ENCODE data around the gene PYROXD2.

PYROXD2 gene

DNA sequence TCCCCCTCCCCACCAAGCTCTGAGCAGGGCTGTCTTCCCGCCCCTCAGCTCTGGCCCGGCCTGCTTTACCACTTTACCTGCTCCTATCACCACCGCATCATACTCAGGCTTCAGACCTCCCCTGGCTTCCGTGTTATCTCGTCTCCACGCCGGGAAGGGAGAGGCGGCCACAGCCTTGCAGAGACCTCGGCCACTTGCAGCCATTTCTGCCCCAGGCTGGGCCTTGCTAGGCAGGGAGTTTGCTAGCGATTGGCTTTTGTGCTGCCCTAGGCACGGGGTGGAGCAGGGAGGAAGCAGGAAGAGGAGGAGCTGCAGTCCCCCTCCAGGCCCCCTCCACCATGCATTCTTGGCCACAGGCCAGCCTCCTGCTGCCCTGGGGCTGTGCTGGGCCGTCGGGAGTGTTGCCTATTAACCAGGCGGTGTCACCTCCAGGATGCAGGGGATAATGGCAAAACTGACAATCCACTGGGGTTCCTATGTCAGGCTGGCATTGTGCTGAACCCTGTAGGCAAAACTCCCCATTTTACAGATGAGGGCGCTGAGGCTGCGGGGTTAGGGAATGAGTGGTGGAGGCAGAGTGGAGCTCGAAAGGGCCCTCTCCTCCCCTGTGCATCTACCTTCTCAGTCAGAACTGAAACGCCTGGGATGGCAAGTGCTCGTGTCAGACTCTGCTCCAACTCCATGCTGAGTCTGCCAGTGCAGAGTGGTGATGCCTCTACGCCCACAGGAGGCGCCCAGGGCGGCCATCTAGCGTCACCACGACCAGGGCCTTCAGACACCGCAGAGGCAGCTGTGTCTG lies at the start of gene PYROXD2:
Gene PYROXD2 (minus strand): TSS at position 251 of the 799 bp plus-strand sequence. CDS start 47 bp downstream, at position 204.
- peak; percentile 67 for DNase-seq

DNA sequence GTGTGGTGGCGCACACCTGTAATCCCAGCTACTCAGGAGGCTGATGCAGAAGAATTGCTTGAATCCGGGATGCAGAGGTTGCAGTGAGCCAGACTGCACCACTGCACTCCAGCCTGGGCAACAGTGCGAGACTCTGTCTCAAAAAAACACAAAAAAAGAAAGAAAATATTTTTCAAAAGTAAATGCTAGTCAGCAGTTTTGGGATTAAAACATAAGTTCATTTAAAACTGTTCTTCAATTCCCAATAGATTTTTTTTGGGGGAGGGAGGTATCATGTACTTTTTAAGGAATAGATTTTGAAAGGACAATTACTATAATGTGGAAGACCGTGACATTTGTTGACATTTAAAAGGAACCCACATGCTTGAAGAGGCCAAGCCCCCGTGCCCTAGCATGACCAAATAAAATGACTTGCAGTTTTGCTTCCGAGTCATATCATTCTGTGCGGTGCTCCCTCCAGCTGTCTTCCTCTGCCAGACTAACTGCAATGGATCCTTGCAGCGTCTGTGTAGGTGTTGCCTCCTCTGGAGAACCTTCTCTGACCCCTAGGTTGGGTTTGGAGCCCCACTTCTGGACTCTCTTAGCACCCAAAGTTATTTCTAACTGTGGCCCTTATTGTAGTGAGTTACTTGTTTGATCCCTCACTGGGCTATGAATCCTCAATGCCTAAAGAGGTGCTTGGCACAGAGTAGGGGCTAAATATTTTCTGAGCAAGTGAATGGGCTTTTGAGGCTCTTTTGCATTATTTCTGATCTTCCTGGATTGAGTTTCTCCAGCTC lies 49.2 kb upstream of the PYROXD2 start:
- no peak for DNase-seq

DNA sequence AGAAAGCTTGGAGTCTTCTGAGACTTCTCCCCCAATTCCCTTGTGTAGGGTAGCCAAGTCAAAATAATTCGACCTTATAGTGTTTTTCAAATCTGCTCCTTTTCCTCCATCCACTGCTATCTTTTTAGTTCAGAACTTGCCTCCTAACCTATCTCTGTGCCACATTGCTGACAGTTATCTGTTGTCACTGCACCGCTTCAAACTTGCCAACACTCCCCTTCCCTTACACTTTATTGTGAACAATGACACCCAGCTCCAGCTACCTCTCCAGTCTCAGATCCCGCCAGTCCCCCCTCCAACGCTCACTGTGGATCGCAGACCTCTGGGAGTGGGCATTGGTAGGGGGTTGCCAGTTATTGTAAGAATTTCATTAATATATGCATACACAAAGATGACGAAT lies 48.0 kb upstream of the PYROXD2 start:
- no peak for DNase-seq

DNA sequence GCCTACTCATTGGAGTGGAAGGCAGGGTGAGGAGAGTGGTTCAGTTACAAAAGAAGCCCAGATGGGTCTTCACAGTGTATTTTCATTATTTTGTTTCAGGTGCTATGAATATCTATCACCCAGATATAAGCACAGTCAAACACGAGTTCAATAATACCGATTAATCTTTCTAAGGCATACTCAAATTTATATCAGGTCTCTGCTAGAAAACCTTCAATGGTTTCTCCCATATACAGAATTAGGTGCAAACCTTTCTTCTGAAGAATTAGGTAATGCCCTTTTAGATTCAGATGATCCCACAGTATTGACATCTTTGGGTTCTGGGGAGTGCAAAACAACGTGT lies 46.5 kb upstream of the PYROXD2 start:
- no peak for DNase-seq

DNA sequence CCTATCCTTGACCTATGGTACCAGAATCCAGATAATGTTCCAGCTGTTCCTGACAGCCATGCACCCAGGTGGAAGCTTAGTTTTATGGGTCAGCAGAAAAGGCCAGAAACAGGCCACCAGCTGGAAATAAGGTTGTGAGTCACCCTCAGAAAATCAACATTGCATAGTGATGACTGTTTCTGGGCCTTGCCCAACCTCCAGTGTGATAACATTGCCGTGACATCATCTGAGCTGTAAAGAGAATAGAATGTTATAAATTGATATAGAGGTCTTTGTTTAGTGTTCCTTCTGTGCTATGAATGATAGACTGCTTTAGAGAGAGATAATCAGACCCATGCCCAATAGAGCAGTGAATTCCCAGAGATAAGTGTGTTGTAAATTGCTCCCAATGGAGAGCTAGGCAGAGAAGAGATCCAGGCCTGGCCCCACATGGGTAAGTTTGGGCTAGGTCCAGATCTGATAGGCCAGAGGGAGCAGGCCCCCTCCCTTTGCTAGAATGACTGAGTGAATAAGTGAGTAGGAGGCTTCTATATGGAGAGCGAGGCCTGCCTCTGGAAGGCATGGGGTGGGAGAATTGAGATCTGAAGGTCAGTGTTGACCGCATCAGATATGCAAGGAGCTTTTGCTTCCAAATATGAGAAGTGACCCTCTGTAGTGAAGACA lies 46.0 kb upstream of the PYROXD2 start:
- DNase-seq, result no peak

DNA sequence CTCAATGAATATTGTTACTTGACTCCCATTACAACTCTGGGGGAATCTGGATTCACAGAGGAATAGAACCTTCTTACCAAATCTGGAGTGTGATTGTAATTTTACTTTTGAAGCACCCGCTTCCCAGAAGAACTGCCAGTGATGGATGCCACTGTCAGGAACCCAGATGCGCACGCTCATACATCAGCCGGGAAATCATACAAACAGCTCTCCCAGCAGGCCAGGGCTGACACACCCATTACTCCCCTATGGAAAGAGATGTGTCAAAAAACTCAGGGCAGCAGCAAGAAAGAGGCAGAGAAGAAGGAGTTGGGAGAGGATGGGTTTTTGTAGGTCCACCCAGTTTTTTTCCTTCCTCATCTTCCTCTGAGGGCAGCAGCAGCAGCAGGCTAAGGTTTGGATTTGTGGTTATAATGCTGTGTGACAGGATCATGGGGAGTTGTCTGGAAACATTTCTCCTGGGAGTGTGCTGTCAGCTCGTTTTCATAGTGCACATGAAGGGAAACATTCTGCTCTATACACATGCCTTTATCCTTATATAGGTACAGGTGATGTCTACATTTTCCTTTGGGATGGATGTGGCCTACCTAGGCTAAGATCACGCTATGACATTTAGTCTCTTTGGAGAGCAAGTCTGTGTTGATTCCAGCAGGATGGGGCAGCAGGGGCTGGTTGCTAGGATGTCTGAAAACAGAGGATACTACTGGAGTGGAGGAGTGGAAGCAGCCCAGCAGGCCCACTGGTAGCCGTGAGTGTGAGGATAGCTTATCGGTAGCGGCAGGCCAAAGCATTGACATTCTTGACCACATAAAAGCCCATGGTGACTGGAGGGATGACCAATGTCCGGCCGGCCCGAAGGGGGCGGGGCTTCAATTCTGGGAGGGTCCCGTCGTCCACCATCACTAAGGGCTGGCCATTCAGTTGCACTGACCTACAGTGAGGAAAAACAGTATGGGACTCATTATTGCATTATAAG lies 44.1 kb upstream of the PYROXD2 start:
- no peak for DNase-seq

DNA sequence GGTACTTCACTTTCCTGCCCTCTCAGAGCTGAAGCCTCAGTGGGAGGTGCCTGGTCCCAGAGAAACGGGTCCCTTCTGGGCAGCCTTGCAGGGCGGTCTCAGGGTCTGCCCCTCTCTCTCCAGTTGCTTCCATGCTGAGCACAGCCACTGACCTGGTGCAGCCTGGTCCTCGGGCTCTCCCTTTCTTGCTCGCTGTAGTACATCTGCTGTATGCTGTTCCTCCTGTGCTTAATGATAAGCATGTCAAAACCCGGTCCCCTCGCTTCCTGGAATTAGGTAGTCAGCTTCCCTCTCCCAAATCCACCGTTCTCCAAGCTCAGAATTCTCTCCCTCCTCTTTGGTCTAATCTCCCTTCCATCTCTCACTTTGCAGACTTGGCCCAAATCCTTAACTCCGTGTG lies 42.7 kb upstream of the PYROXD2 start:
- DNase-seq, result no peak

DNA sequence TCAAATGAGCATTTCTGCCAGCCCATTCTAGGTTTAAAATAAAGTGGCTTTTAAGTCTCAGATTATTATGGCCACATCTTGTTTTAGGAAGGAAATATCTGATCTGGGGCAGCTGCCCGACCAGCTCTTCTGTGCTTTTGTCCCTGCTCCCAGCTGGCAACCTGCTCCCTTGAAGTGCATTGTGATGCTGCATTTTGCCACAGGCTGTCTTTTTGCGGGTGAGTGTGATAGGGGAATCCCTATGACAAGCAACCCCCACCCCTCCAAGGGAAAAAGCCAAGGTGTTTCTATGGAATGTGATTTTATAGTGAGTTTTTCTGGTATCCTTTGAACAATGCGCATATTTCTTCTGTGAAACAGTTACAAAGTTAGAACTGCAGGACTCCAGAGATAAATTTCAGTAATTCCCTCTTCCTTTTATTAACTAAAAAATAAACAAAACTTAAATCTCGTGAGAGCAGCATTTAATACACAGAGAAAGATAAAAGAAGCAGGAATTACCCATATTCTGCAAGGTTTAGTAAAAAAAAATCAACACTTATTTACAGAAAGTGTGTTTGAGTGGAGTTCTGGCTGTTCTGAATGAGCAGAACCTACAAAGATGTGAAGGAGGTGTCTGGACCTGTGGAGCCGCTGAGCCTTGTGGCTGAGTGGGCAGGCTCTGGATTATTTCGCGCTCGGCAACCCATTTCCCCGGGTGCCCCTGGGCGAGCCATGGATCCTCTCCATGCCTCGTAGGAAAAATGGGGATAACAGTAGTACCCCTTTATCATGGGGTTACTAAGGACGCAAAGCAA lies 41.9 kb upstream of the PYROXD2 start:
- DNase-seq, result no peak

DNA sequence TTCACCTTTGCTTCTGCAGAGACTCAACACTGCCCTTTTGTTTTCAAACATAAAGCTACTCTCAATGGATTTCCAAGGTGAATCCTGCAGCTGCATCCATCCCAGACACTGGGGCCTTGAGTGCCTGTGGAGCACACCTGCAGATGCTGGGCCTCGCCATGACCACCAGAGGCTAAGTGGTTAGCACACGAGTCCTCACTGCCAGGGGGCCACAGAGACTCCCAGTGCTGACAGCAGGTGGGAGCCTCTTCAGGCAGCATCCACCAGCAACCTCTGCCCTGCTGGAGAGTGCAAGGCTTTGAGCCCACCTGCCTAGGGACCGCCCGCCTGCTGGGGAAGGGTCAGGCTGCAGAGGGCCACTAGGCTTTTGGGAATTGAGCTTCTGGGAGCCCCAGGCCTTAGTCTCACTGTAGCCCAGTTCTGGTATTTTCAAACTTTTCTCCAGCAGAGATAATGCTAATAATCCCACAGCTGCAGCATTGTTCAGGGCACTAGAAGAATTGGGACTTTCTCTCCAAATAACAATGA lies 41.1 kb upstream of the PYROXD2 start:
- no peak for DNase-seq

DNA sequence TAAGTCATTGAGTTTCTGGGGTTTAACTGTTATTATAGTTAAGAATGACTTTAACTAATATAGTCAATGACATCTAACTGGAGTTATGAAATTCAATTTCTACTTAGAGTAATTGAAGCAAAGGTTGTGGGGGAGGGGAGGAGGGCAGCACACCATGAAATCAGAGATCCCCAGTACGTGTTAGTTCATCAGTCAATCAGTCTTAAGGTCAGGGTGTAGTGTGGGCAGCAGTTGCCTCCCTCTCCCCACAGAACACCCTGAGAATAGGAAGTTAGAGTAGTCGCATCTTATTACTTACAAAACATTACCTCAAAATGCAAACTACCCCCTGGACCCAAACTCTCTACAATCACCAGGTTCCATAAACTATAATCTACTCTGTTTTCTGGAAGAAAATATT lies 38.7 kb upstream of the PYROXD2 start:
- DNase-seq, result no peak

DNA sequence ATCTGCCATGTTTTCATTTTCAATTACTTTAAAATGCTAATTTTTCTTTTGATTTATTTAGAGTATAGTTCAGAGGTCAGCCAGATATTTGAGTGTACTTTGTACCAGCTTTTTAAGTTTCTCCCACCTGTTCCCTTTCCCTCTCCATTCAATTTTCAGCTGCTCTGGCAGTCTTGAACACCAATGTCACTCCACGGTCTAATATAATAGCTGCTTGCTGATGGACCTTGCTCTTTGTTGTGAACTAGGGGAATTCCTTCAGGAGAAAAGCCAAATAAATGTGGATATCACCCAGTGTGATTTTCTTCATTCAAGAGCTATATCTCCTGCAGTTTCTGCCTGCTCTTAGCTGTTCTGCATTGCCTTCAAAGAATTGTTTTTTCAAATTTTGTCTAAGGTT lies 35.6 kb upstream of the PYROXD2 start:
- no peak for DNase-seq

DNA sequence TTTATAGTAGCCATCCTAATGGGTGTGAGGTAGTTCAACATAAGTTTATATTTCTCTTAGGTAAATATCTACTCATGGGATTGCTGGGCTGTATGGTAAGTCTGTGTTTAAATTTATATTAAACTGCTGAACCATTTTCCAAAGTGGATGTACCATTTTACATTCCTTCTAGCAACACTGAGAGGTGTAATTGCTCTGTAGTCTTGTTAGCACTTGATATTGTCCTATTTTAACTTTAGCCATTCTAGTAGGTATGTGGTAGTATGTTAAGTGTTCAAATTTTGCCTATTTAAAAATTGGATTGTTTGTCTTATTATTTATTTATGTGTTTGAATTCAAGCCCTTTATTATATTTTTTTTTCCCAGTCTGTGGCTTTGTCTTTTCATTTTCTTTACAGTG lies 34.3 kb upstream of the PYROXD2 start:
- no peak for DNase-seq

DNA sequence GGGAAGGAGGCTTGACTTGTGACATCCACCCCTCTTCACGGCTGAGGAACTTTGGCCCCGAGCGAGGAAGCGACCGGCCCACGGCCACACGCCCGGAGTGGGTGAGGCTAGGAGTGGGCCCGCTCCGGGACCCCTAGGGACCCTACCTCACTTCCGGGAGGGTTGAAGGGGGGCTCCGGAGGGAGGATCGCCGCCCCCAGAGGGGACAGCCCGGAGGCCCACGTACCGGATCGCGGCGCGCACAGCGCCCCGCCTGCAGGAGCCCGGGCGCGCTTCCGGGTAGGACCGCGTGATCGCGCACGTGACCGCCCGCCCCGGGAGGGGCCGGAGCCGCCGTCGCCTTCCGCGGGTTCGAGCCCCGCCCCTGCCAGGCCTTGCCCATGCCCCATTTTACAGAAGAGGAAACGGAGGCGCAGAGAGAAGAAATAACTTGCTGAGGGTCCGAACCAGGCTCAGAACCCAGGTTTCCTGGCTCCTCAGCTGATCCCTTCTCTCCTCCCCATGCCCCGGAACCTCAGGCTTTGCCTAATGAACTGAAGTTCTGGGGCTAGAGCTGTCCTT lies 31.8 kb upstream of the PYROXD2 start, which contains the start of gene HPS1:
Gene HPS1 (minus strand): TSS at position 275 of the 561 bp plus-strand sequence. CDS start 3,695 bp downstream, outside the sequence.
- DNase-seq, result peak; percentile 80

DNA sequence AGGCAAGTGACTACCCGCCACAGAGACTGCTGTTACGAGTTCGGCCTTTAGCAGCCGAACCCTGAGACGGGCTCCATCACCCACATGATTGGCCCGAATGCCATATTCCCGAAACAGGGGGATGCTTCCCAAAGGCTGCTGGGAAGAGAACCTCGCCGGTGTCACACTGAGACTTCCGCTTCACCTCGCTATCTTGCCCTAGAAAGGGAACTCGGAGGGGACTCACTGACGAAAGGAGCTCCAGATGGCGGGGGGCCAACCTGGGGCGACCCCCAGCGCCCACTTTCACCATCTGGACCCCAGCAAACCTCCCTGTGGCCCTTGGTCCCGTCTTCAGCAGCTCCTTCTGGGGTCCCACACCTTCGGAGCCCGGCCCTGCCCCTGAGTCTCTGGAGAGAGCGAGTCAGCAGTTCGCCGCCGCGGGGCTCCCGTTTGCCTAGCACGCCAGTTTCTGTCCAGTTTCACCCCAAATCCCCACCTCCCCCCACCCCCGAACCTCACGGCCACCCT lies 31.2 kb upstream of the PYROXD2 start:
- DNase-seq, result peak; percentile 33

DNA sequence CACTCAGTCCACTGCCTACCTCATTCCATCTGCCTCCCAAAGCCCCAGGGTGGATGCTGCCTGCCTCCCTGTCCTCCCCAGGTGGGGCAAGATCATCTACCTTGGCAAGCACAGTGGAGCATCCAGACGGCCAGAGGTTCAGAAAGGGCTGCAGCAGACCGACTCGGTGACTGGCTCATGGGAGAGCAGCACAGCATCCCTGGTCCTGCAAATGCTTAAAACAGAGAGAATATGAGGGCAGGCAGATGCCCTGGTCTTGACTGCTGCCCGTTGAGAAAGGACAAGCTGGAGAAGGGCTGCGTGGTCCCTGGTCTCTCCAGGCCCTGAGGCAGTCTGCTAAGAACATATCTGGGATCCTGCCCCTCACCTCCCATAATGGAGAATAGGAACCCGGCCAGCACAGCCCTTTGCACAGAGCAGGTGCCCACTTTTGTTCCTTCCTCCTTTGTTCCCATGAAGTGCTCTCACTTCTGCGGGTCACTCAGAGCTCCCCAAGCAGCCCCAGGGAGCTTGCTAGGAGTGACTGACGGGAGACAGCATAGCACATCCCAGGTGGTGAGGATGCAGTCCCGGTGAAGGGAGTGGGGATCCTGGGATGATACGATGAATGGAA lies 30.3 kb upstream of the PYROXD2 start:
- no peak for DNase-seq

DNA sequence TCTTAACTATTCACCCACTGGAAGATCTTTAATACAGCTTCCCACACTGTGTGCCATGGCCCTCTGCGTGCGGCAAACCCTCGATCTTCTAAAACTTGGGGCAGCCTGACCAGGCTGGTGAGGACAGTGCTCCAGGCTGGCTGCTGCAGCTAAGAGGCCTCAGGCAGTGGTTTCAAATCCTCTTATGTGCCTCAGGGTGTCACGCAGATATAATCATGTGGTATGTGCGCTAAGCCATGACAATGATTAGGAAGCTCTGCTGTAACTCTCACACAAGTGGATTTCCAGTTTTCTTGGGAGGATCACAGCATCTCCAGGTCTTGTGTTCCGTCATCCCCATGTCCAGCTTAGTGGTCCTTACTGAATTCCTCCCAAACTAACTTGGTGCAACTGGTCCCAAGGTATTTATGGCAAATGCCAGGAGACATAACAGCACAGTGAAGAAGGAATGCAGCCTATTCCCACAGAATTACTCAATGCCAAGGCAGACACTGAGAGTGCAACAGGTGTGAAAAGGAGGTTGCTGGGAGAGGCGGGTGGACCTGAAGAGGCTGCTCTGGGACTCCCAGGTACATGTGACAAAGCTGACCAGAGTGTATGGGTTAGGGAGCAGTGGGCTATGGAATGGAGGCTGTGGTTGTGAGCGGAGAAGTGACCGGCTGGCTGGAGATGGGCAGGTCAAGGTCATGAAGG lies 29.5 kb upstream of the PYROXD2 start:
- DNase-seq, result no peak

DNA sequence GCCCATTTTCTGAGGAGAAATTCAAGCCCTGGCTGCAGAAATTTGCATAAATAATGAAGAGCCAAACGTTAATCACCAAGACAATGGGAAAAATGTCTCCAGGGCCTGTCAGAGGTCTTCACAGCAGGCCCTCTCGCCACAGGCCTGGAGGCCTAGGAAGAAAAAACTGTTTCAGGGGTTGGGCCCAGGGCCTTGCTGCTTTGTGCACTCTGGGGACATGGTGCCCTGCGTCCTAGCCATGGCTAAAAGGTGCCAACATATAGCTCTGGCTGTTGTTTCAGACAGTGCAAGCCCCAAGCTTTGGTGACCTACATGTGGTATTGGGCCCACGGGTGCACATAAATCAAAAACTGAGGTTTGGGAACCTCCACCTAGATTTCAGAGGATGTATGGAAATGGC lies 23.7 kb upstream of the PYROXD2 start:
- DNase-seq, result no peak

DNA sequence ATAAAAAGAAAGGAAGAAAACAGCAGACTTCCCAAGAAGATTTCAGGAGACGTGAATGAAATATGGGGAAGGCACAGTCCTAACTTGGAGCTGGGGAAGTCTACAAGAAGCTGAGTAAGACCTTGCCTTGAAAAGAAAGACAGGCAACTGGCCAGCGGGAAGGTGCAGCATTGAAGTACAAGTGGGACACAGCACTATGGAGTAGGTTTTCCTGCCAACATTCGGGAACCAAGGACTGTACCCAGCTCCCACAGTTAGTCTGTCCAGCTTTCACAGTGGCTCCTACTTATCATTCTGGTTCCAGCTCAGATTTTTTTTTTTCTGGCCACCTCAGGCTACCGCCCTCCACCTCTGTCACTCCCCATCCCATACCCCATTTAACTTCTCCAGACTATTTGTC lies 21.7 kb upstream of the PYROXD2 start:
- no peak for DNase-seq

DNA sequence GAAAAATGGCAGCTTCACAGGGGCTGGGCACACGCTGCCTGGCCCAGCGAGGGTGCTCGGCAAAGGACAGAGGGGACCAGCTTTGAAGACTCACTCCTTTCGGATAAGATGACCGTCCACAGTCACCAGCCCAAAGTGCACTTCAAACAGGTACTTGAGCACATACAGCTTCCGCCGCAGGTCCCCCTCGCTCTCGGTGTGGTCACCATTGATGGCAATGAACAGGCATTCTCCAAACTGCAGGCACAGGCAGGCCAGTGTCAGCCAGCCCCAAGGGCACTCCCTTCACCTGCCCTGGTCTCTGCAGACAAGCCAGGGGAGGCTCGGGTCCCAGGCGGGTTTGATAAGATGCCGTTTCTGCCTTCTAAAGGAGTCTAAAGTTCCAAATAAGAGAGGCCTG lies 20.2 kb upstream of the PYROXD2 start:
- no peak for DNase-seq

All from CD4-positive, alpha-beta T cell treated with Interleukin-10 for 1 hour (primary cell).